GM21786 (cell line): ENCODE data around the gene STRN.
"Not testable (repeated sequence)": the region's sequence is repeated elsewhere in the genome, so short reads cannot be mapped to it uniquely, and the experiment has no call there.

Experiments
- ATAC-seq: cut with Tn5 transposase; IDR thresholded peaks from one replicate; pipeline ENCODE4 v1.9.1; 2021; ENCODE audit not compliant: unreplicated experiment

Gene STRN

DNA sequence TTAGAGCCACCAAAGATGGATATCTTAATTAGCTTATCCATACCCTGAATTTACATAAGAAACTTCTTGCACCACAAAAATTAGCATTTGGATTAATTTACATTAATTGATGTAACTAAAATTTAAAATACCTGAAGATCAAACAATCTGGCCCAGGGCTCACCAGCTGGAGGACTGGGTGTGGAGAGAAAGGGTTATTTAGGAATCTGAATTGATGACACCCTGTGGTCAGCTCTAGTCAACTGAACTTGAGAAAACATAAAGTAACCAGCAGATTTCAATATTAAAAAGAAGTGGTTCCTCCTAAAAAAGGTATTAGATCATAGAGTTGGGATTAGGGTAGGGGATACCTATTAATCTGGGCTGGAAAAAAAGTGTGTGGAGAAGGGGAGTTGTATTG, 122.5 kb downstream of the STRN start:
- ATAC-seq: no peak

DNA sequence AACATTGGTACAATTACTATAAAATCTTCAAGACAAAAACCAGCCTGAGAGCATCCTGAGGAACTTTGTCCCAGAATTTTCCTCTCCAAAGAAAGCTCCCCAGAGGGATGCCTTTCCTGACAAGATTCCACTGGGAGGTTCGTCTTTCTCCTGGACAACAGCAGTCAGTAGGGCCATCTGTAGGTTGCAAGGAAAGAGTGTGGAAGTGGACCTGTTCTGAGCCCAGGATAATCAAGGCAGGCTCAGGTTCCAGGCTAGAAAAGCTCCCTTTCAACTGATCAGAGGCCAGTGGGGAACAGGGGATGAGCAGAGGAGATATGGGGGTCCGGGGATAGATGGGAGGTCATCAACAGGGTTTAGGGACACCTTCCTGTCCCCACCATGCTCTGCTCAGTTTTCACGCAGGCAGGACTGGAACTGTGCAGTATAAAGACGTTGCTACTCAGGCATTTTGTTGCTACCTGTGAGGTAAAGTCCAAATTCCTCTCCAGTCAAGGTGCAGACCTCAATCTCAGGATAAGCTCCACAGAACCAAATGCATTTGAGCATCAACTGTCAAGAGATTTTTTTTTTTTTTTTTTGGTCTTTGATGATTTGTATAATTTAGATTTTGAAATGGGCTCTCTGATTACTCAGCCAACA, 126.2 kb downstream of the STRN start:
- no peak for ATAC-seq

DNA sequence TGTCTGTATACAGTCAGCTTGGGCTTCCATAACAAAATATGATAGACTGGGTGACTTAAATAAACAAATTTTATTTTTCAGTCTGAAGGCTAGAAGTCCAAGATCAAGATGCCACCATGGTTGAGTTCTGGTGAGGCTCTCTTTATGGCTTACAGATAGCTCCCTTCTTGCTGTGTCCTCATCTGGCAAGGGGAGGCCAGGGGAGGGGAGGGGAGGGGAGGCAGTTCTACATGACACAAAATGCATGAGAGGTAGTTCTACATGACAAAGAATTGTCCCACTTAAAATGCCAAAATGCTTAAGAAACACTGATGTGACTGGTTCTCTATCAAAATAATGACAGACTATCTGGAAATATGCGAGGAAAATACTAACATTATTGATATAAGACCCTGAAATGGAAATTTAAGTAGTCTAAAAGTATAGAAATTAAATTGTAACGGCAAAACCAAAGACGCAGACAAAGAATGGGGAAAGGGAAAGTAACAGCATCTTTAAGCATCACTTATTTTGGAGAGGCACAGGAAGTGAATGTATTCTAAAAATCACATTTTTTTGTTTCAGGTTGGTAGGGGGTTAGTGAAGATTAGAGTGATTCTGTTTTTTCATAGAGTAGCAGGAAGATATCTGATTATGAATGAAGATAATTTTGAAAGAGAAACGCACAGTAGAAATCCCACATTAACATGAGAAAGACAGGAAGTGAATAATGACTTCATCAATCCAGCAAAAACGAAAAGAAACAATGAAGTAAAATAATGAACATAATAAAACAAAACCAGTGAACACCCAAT, 131.4 kb downstream of the STRN start:
- ATAC-seq: no peak

DNA sequence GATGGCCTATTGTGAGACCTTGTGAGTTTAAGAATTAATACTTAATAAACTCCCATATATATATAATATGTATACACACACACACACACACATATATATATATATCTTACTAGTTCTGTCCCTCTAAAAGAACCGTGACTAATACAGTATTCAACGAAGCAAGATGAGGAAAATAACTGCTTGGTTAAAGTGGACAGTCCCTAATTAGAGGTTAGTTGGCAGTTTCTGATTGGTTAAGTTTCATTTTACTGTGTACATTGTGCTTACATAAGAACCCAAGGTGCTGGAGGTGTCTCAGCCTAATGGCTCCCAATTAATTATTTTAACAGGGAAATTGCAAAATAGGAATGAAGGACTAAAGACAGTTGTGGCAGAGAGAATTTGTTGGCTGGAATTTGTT, 132.1 kb downstream of the STRN start:
- ATAC-seq: no peak

DNA sequence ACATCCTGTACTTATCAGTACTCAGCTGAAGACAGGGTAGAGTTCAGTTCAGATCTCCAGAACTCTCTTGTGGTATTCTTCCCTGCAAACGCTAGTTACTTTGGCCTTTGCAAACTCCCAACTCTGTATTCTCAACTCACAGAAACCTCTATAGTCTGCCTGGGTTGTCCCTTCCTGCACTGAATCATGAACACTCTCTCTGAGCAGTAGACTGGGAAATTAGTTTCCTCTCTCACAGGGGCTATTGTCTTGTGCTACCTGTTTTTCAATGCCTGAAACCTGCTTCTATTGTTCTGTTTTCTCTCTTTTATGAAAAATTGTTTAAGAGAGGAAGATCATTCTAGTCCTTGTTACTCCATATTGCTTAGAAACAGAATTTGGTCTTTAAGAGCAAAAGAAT, 135.2 kb downstream of the STRN start:
- ATAC-seq: no peak

DNA sequence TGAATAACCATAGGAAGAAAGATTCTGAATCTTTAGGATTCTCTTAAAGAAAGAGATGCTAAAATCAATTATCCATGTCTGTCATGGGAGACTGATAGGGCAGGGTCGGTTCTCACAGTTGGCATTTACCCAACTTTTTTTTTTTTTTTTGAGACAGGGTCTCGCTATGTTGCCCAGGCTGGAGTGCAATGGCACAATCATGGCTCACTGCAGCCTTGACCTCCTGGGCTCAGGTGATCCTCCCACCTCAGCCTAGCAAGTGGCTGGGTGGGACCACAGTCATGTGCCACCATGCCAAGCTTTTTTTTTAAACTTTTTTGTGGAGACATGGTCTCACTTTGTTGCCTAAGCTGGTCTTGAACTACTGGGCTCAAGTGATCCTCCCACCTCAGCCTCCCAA, 141.7 kb downstream of the STRN start:
- not testable (repeated sequence) for ATAC-seq

DNA sequence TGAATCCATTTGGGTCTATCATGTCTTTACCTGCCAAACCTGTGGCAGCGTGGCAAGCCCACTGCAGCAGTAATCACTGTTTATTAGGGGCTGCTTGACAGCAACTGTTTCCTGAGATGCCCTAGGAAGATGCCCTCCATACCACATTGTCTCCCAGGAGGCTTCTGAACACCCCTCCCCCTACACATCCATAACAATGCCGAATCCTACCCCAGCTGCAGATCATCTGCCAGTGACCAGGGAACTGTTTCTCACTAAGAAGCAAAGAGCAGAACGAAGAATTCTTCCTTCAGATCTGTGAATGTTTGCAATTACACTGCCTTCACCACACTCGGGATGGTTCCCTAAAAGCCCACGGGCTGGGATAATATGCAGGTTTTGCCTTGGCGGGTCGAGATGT, 142.1 kb downstream of the STRN start:
- no peak for ATAC-seq

DNA sequence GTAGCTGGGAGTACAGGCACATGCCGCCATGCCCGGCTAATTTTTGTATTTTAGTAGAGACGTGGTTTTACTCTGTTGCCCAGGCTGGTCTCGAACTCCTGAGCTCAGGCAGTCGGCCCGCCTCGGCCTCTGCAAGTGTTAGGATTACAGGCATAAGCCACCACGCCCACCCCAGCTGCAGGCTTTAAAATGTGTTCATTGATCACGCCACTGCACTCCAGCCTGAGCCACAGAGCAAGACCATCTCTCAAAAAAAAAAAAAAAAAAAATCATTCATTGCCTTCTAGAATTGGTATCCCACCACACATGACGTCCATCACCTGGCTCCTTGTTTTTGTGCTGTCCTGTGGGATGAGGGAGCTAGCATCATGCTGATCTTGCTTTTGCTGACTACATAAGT, 142.5 kb downstream of the STRN start:
- no peak for ATAC-seq

DNA sequence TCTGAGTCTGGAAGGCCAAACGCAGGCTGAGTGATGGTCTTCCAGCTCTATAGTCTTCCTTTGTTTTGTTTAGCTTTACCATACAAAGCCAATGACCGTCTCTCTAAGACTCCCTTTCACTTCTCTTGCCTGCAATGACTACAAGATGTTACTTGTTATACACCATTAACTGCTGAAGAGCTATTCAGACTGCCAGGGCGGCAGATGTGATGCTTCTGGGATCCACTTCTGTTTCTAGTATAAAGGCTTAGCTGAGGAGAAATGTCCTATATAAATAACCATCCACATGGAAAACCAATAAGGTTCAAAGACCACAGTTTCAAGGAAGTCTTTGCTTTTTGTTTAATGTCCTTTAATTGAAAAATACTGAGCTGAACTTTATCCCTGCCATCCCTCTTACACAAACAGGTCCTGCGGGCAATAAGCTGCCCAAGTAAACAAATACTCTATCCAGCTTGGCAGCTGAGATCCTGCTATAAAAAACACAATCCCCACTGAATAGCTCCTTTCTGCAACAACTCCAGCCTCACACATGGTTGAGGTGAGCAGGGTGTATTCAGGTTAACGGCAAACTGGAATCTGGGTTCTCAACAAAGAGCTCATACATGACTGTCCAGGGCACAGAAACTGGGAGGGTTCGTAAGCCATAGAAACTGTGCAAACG, 145.3 kb downstream of the STRN start:
- no peak for ATAC-seq

DNA sequence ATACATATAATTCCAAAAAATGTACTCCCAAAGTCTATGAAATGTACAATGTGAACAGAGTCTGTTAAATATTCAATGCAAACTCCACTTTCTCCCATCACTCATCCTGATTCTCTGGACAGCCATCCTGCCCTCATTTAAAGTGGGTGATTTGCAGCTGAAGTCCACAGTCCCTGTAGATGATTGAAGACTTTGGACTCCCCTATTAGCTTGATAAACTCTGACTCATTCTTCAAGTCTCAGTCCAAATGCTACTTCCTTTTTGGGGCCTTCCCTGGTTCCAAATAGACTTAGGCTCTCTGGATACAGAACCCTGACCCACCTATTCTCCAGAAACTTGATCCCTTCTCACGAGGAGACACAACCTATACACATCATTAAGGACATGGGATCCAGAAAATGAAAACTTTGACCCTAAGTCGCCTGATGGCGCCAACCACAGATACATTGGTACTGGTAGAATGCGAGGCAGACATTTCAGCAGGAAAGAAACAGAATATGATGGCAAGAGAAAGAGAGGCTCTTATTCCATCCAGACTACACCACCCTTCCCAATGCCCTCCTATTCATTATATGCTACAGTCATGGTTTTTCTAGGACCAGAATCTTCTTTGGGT, 147.1 kb downstream of the STRN start:
- no peak for ATAC-seq

DNA sequence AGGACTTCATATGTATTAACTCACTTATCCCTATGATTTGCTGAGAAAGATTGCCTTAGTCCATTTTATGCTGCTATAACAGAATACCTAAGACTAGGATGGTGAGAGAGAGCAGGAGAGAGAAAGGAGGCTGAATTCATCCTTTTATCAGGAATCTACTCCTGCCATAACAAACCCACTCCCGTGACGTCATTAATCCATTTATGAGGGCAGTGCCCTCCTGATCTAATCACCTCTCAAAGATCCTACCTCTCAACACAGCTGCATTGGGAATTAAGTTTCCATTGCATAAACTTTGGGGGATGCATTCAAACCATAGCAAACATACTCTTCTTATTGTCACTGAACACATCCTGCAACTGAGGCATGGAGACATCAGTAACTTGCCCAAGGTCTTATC, 147.8 kb downstream of the STRN start:
- ATAC-seq: no peak

DNA sequence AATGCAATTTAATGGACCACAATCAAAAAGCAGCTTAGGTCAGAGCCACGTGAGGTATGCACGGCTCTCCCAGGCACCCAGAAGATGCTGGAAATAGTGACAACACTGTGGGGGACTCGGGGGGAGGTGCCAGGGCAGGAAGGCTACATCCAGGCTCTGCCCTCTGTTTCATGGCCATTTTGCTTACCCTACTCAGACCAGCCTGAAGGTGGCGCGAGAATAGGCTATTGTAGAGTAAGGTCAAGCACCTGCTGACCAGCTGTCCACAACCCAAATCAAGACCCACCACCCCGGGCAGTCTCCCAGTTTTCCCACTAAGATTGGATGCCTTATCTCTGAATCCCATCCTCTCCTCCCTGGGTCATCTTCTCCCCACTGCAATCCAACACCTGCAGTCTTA, 154.1 kb downstream of the STRN start:
- no peak for ATAC-seq

DNA sequence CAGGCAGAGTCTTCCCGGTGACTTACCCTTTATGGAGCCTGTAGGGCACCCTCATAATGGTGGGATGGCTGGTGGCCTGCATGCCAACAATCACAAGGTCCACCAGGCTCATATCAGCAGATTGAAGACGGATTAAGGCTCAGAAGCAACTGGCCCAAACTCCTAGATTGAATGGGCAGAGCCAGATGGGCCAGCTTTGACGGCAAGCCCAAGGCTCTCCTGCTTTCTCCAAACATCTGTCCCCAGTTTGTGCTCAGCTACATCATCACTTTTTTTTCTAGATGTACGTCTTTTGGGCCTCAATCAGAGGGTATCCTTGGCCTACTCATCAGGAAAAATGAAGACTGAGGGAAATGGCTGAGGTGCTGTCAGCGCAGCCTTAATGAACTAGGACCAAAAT, 155.3 kb downstream of the STRN start:
- ATAC-seq: no peak

DNA sequence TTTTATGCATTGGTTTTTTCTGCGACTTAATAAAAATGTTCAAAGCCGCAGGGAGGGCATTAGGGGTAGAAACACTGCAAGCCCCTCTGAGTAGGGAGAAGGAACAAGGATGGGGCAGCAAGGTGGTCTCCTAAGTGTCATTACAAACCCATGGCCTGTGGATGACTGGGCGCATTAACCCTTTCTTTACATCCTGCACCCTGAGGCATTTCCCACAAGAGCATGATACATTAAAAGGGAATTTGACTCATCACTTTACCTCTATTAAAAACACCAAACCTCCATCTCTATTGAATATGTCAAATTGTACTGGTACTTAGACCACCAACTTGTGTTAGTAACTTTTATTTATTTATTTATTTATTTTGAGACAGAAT, 157.3 kb downstream of the STRN start:
- no peak for ATAC-seq

DNA sequence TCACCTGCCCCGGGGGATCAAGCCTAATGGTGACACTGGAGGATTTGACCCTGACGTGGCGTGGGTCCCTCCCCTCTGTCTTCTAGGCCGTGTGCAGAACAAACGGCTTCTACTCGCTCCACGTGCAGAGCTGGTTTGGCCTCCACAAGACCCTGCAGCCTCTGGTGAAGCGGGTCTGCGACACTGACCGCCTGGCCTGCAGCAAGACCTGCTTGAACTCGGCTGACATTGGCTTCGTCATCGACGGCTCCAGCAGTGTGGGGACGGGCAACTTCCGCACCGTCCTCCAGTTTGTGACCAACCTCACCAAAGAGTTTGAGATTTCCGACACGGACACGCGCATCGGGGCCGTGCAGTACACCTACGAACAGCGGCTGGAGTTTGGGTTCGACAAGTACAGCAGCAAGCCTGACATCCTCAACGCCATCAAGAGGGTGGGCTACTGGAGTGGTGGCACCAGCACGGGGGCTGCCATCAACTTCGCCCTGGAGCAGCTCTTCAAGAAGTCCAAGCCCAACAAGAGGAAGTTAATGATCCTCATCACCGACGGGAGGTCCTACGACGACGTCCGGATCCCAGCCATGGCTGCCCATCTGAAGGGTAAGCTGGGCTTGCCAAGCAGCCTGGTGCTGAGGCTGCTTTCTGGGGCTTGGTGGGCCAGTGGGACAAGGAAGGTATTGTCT, 157.8 kb downstream of the STRN start:
- no peak for ATAC-seq

DNA sequence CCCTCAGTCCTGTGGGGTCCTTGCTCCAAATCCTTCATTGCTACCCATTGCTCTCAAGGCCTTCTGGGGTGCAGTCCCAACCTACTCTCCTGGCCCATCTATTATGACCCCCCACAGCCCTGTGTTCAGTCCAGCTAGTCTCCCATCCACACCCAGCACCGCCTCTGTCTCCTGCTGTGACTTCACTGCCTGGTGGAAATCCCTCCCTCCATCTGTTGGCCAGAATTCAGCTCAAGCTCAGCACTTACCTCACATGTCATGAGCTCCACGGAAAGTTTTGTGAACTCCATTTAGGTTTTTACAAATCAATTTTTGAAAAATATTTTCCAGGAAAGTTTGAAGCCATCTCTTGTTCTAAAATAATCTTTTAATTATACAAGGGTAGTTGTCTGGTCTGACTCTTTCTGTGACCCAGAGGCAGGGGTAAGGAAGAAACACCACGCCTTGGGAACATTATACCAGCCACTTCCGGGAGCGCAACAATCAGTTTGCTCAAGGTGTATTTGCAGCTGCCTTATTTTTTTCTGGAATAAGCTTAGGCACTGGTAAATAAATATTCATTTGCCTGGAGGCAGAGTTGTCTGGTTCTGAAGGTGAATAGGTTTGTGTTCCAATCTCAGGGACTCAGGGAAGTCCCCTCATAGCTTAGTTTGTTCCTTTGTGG, 159.0 kb downstream of the STRN start:
- ATAC-seq: no peak

DNA sequence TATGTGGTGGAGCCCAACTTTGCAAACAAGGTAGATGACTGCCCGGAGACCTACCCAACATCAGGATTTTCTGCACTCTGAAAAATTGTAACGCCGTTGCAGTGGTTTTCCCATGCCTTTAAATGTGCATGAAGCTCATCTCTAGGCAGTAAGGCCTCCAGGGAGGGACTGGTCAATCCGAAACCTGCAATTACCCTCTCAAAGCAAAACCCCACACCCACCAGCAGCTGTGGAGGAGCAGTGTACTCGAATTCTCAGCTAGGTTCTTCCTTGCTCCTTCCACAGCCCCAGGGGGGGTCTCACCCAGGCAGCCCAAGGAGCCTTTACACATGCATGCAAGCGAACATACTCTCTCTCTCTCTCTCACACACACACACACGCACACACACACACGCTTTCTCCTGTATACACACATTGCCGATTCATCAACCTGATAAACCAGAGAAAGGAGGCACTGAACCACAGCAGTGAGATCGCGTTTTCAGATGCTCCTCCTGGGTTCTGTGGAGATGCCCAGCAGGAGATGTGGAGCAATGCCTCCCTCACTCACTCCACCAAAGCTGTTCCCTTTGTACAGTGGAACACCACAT, 160.6 kb downstream of the STRN start:
- no peak for ATAC-seq

DNA sequence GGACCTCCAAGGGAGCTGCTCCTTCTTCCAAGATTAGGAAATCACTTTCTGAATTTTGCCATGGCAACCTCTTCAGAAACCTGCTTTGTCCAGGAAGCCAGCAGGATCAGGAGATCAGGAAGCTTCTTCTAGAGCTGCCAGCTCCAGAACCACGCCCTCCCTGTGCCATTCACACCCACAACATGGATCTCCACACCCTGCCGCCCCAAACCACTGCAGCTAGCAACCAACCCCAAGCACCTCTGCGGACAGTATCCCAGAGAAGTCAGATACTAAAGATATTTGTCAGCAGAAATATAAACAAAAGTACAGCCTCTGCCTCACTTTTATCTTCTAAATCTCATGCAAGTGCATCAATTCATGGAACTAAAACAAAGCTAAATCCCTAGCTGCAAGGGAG, 163.4 kb downstream of the STRN start:
- no peak for ATAC-seq

DNA sequence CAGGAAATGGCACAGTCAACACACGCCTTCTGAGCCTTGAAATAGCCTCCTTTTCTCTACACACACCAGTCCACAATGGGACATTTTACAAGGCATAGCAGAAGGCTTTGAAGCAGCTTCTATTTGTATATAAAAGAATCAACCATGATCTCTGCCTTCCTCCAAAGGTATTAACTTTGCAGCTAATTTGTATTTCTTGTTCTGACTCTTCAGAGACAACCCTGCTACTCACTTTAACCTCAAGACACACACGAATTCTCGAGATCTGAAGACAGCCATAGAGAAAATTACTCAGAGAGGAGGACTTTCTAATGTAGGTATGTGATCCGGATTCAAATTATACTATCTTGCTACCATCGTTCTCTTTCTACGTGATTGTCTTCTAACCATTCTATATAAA, 165.2 kb downstream of the STRN start:
- ATAC-seq: no peak

DNA sequence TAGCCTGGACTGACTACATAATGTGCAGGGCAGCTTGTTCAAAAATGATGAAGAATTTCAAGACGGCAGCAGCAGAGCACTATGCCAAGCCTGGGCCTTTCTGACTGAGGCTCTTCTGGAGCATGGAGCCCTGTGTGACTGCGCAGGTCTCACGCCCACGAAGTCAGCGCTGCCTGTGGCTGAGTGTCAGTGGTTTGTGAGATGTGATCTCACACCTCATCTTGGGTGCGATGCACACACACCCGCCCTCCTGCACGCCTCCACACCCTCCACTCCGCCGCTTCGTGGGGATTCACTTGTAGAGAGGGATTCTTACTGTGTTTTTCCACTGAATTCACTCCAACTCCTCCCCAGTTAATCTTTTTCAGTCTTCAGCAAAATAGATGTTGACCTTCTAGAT, 166.0 kb downstream of the STRN start:
- no peak for ATAC-seq
